GM18505 (cell line): ENCODE results near the gene B3GNT5.

Experiments used
- ATAC-seq: cut with Tn5 transposase; IDR thresholded peaks from one replicate; pipeline ENCODE4 v1.9.1; 2021; ENCODE audit not compliant: unreplicated experiment
- POLR2A ChIP-seq: IDR thresholded peaks from 4 replicates; pipeline ENCODE4 v1.6.1; 2011; ENCODE audit warnings: borderline replicate concordance; ENCODE audit not compliant: insufficient read depth, insufficient read length; ENCODE audit errors: extremely low read depth

B3GNT5 gene, protein sequence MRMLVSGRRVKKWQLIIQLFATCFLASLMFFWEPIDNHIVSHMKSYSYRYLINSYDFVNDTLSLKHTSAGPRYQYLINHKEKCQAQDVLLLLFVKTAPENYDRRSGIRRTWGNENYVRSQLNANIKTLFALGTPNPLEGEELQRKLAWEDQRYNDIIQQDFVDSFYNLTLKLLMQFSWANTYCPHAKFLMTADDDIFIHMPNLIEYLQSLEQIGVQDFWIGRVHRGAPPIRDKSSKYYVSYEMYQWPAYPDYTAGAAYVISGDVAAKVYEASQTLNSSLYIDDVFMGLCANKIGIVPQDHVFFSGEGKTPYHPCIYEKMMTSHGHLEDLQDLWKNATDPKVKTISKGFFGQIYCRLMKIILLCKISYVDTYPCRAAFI

DNA sequence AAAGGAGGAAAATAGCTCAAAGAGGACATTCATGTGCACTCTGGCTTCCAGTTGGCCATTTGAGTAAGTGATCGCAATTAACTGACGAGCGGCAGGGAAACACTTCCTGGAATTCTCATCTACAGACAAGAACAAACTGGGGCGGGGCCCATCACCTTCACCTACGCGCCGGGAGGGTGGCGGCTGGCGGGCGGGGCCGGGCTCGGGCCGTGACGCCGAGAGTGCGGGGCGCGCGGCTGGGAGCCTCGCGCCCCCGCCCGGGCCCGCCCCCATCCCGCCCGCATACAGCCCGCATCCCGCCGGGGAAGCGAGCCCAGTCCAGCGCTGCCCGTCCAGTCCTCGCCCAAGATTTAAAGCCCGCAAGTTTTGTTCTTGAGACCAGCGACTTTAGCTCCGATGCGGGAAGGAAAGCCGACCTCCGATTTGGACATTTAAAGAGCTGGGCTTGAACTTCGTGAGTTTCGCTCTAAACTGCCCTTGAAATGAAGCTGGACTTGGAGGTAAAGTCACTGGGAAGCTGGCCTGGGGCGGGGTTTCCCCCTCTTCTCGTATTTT, at the start of gene B3GNT5:
B3GNT5 (plus strand) TSS at position 281 of the 555 bp plus-strand sequence. CDS start 16,546 bp downstream, outside the sequence.
- no peak for ATAC-seq
- TF ChIP-seq POLR2A: no peak

DNA sequence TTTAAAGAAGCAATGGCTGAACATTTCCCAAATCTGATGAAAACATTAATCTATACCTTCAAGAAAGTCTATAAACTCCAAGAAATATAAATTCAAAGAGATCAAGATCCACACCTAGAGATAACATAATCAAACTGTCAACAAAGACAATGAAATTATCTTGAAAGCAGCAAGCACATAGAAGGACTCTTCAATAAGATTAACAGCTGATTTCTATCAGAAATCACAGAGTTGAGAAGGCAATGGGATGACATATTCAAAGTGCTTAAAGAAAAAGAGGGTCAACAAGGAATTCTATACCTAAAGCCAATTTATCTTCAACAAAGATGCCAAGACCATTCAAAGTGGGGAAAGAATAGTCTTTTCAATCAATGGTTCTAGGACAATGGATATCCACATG, 49.4 kb upstream of the B3GNT5 start:
- TF ChIP-seq POLR2A: no peak
- no peak for ATAC-seq

DNA sequence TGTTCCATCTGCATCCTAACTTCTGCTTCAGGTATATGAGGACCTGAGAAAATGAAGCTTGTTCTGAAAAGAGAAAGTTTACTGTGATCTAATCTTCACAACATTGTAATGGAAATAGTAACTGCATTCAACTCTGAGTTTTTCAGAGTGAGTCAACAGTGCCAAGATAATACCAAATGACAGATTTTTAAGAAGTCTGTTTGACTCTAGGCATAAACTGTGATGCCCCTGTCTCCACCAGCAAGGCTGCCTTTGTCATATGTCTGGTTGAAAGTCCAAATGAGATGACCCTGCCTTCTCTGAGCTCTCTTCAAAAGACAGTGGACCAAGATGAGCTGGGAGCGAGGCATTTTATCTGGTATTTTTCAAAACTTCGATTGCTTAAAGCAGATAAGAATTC, 44.8 kb upstream of the B3GNT5 start:
- TF ChIP-seq POLR2A: no peak
- ATAC-seq: no peak

DNA sequence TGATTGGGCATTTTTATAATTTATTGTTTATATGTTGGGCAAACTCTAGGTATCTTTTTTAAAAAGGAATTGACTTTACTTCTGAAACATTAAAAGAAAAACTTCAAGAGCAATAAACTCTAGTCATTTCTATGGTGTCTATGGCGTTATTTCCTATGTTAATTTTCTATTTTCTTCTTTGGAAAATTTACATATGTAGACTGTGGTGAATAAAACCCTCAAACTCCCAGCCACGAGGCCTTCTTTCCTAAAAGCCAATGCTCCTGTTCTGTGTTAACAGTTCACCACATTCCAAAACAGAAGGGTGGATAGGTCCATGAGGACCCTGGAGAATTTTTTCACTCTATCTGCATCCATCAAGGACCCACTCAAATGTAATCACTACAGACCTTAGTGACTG, 44.3 kb upstream of the B3GNT5 start:
- no peak for TF ChIP-seq POLR2A
- ATAC-seq: no peak

DNA sequence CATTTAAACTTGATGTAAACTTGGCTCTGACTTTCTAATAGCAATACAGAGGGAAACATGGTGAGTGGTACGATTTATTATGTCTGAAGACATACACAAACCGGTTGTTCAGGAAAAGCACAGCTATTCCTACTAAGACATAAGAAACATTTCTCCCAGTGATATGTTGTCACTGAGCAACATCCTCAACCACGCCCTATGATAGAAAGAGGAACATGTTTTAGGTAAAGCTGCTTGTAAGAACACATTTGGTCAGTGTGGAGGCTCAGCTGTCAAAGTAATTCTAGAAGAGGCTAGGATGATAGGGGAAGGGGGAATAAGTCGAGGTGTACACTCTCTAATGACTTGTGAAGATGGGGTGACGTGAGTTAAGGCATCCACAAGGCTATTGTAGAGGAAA, 42.7 kb upstream of the B3GNT5 start:
- no peak for TF ChIP-seq POLR2A
- no peak for ATAC-seq

DNA sequence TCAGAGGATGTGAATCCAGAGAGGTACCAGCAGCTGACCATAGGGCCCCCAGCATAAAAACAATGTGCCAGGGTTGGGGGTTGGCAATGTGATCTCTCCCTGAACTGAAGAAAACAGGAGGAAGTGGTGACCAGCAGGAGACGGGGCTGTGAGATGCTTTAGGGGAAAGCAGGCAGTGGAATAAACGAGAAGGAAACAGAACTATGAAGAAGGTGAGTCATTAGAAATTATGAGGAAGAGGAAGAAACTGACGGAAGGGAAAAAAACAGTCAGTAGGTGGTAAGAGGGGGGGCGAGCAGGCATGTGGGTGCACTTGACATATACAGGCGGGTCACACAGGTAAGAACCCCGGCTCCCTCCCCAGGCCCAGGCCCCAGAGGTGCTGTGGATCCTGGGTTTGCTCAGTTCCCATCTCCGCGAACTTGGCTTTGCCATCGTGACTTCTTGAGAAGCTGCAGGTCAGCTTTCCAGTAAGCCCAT, 42.2 kb upstream of the B3GNT5 start:
- no peak for ATAC-seq
- no peak for TF ChIP-seq POLR2A

DNA sequence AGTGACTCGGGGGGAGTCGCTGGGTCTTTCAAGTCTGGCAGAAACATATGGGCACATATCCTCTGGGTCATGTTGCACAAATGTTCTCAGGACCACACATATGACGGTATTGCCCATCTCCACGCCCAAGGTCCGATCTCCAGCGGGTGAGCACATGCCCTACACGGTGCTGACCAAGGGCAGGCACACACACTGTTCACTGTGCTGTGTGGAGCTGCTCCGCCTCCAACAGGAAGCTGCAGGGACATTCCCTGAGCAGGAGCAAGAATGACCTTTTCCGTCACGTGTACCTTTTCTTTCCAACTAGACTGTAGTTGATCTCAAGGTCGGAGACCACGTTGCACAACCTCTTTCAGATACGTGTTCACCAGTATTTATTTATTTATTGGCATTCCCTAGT, 41.7 kb upstream of the B3GNT5 start:
- no peak for TF ChIP-seq POLR2A
- ATAC-seq: no peak

DNA sequence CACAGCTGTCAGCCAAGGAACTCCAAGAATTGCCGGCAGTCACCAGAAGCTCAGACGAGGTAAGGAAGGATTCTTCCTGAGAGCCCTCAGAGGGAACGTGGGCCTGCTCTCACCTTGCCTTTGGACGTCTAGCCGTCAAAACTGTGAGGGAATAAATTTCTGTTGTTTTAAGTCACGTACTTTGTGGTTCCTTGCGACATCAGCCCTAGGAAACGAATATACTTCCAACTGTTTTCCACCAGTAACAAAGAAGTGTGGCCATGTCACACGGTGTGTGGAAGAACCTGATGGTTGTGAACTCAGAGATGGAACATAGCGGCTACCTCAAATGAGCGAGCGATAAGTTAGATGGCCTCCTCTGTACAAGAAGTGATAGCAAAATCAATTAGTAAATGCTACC, 41.0 kb upstream of the B3GNT5 start:
- no peak for ATAC-seq
- no peak for TF ChIP-seq POLR2A

DNA sequence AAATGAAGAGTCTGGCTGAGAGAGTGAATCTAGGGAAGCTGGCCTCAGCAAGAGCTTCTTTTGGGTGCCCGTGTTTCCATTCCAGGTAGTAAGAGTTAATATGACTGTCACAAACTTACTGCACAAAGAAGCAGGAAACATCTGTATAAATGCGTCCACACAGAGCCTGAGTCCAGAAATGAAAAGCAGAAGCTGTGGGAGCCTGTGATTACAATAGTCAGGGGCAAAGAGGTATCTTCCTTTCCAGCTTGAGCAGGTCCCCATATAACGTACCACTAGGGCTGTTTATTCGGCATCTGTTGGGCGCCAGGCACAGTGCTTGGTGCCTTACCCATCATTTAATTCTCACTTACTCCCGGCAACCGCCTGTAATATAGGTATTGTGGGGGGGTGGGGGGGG, 40.5 kb upstream of the B3GNT5 start:
- no peak for ATAC-seq
- no peak for TF ChIP-seq POLR2A

DNA sequence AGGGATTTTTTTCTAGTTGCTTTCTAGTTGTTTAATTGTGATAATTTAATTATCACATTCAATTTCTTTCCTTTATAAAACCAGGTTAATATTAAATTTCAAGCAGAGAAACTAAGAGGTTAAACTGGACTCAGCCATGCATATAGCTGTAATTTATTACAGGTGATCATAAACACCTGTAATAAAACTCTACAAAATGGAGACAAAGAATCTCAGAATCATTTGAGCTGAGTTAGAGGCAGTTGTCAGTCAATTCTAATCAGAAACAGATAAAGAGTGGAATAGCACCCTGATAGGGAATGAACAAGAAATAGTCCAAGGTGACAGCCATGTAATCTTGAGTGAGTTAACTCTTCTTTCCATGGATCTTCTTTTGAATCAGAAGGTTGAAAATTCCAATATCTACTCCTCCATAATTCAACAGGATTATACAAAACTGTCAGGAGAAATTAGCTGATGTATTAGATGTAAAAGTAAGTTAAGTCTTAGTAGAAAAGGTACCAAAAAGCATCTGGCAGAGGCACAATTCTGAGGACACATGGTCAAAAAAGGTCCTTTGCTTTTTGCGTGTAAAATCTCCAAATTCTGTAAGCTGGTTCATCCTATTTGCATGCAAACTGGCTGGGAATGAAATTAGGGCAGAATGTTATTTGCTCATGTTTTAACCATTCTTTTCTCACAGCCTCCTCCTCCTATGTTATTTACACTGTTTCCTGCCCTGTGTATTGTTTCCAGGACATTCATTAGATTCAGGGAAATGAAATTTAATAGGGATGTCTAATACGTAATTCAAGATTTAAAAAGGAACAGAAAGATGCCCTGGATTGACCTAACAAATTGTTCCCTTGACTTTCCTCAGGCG, 39.4 kb upstream of the B3GNT5 start:
- no peak for TF ChIP-seq POLR2A
- no peak for ATAC-seq

DNA sequence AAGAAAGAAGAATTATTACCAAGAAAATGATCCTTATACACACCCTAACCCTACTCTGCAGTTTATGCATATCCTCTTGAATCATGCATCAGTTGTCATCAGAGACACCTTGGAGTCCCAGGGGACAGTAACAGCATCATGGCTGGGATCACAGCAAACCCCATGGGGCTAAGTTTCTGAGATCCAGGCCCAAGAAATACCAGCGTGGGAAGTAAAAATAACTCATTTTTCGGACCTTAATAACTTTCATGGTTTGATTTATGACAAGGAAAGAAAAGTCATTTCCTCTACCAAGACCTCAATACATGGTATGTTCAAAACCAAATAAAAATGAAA, 38.8 kb upstream of the B3GNT5 start:
- no peak for ATAC-seq
- TF ChIP-seq POLR2A: no peak

DNA sequence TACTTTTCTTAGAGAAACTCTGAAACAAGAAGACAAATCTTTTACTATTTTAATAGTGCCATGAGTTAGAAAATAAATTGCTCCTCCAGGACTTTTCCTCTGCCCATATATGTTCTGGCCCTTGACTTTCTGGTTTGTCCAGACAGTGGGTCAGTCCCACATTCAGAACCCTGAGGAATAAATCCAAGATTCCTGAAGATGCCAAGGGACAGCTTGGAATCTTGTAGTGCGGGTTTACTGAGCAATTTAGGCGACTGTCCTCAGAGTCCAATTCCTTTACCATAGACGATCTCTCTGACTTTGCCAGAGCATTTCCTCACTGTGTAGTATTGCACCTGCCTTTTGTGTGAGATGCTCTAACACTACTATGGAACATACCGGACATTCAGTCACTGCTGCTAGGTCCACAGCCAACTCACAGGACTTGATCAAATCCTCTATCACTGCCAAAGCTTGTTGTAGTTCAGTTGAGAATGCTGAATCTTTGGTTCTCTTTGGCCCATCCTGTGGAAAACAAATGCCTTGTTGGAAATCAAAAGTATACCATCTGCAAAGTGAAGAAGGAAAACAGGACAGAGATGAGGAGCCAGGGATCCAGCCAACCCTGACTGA, 37.4 kb upstream of the B3GNT5 start:
- TF ChIP-seq POLR2A: no peak
- no peak for ATAC-seq

DNA sequence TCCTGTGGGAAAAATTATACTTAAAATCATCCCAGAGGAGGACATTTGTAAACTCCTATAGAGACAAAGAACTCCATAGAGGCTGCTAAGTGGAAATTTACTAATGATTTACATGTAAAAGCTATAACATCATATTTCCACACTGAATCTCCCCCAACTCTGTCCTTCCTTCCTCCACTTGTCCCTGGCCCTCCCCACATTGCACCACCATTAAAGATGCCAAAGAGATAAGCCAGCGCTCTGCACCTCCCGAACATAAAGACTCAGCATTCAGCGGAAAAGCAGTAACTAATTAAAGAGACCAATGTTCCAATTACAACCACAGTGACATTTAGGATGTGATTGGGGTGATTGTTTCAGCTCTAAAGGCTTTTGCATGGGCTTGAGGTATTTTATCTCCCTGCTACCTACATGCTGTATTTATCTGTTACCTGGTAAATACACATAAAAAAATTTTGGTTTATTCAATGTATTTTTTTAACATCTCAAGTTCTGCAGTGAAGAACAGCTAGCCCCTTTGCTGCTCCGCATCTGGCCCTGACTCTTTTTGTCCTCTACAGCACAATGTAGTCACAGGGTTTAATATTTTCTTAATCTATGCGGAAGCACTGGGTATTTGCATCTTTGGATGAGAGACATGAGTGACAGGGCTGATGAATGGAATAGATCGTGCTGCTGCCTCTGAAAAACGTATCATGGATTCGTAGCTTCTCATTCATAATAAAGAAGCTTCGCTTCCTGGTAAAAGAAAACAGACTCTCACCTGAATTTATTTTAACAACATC, 35.3 kb upstream of the B3GNT5 start:
- TF ChIP-seq POLR2A: no peak
- no peak for ATAC-seq

DNA sequence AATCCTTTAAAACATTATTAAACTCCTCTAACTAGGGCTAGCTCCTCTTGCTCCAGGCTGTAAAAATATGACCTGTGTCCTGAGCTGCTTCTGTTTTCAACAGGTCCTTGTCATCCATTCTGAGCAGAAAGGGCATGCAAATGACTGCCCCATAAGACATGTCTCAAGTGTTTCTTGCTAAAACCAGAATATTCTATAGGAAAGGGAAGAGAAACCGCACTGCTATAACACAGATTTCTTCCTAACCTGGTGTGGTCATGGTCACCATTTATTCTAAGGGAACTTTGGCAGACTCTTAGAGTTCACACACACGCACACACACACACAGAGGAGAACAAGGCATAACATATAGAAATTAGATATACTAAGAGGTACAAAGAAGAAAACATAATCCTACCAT, 34.2 kb upstream of the B3GNT5 start:
- TF ChIP-seq POLR2A: no peak
- ATAC-seq: no peak
